Lung (tissue), 12 donors: ENCODE results near the gene PGLYRP4. TPM values are rescaled to one million over a fixed set of nuclear protein-coding genes. Genes with fewer than 3 reads are reported as not detected.

Source experiments
- ATAC-seq: fragments of 200-7000 bp; cut with Tn5 transposase; one replicate; pipeline ENCODE4 v1.9.1; 2020; ENCODE audit warnings: moderate number of reproducible peaks; ENCODE audit not compliant: insufficient read depth, low FRiP score
- DNase-seq, 3 donors: peaks; one replicate each; pipeline ENCODE4 v3.0.0-alpha.2; 2013 to 2017
- H3K27ac ChIP-seq, 2 donors: one replicate each; pipeline ENCODE4 v1.5.1; 2013; ENCODE audit warnings: mild to moderate bottlenecking in 2 of 2, moderate library complexity in 2 of 2, control low read depth in 1 of 2, inconsistent platforms in 1 of 2, low read depth in 1 of 2, low read length in 1 of 2
- H3K27me3 ChIP-seq, 3 donors: one replicate each; pipeline ENCODE4 v1.5.1; 2013; ENCODE audit warnings: low read length in 2 of 3; ENCODE audit not compliant: control insufficient read depth in 3 of 3, insufficient read depth in 3 of 3
- H3K36me3 ChIP-seq, 4 donors: one replicate each; pipeline ENCODE4 v1.5.1; 2013; ENCODE audit warnings: low read length in 4 of 4, mild to moderate bottlenecking in 1 of 4, moderate library complexity in 1 of 4; ENCODE audit not compliant: control insufficient read depth in 4 of 4, insufficient read depth in 4 of 4
- H3K4me1 ChIP-seq, 5 donors: one replicate each; pipeline ENCODE4 v1.5.1; 2013; ENCODE audit warnings: low read length in 5 of 5, mild to moderate bottlenecking in 2 of 5, moderate library complexity in 1 of 5; ENCODE audit not compliant: control insufficient read depth in 5 of 5, insufficient read depth in 5 of 5
- H3K4me3 ChIP-seq: one replicate; pipeline ENCODE4 v1.5.1; 2013; ENCODE audit warnings: mild to moderate bottlenecking, control low read depth, moderate library complexity
- H3K9ac ChIP-seq, 2 donors: one replicate each; pipeline ENCODE4 v1.5.1; 2013; ENCODE audit warnings: low read length in 2 of 2, control low read depth in 1 of 2; ENCODE audit not compliant: insufficient read depth in 1 of 2
- H3K9me3 ChIP-seq, 4 donors: one replicate each; pipeline ENCODE4 v1.5.1; 2013; ENCODE audit warnings: low read length in 3 of 4, mild to moderate bottlenecking in 1 of 4, moderate library complexity in 1 of 4; ENCODE audit not compliant: control insufficient read depth in 4 of 4, insufficient read depth in 3 of 4
- WGBS, 2 donors: extraction: QIAGEN DNeasy Blood & Tissue Kit; methylation state at CpG; one replicate each; pipeline ENCODE4 v1.1.7; 2013; 5-methylcytosine and 5-hydroxymethylcytosine counted together
- polyA plus RNA-seq, 2 donors: library from polyadenylated mRNA; stranded (reverse); fragments of 200-250 nt; gene quantifications; one replicate each; pipeline ENCODE4 v1.2.1, GENCODE V29; 2013
- total RNA-seq, 2 donors: library from RNA; depleted of rRNA in 1 of 2; stranded (reverse); fragments of >200 nt in 1 of 2; gene quantifications; one replicate each; pipeline ENCODE4 v1.2.1, GENCODE V29; 2014 to 2021
- TF ChIP-seq, protein P1 (sequence below): IDR thresholded peaks from 2 replicates; pipeline ENCODE4 v1.5.1; 2012; ENCODE audit warnings: mild to moderate bottlenecking; ENCODE audit errors: control extremely low read depth, extremely low read depth
- donor health status: control.
- donor health status: control.
- donor health status: Bipolar disorder and iron deficiency.
- donor health status: healthy.
- donor health status: DM: yes; HTN: yes; CAD: no.

Gene PGLYRP4
- total and polyA plus RNA-seq, 4 donors, result 0.18 to 3.1 (median 1.0) TPM

DNA sequence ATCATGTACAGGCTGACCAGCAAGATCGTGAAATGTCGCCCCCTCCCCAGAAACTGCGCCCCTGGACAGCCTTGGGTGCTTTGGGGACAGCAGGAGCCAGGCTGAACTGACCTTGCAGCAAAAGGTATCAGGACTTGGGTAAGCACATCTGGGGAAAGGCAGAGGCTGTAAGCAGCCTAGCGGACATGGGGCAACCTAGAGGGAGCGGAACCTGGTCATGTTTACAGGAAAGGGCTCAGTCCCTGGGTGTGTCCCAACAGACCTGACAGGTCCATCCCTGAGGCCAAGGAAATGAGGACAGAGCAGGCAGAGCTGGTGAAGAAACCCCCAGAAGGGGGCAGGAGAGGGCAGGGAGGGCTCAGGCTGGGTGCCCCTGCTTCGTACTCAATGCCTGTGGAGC lies 45.3 kb upstream of the PGLYRP4 start:
- Histone ChIP-seq H3K4me1 (no peaks in the 10 kb centered on the region), H3K36me3 (no peaks in the 10 kb centered on the region), H3K4me3 (no peak overlapping the region), H3K9ac (no peak overlapping the region), H3K27ac (no peak overlapping the region), H3K9me3 (no peaks in the 10 kb centered on the region), H3K27me3 (peaks cover 0 to 7% (median 3%) of the 10 kb centered on the region in 3 donors)
- ATAC-seq, result no peak
- TF ChIP-seq, protein P1, sequence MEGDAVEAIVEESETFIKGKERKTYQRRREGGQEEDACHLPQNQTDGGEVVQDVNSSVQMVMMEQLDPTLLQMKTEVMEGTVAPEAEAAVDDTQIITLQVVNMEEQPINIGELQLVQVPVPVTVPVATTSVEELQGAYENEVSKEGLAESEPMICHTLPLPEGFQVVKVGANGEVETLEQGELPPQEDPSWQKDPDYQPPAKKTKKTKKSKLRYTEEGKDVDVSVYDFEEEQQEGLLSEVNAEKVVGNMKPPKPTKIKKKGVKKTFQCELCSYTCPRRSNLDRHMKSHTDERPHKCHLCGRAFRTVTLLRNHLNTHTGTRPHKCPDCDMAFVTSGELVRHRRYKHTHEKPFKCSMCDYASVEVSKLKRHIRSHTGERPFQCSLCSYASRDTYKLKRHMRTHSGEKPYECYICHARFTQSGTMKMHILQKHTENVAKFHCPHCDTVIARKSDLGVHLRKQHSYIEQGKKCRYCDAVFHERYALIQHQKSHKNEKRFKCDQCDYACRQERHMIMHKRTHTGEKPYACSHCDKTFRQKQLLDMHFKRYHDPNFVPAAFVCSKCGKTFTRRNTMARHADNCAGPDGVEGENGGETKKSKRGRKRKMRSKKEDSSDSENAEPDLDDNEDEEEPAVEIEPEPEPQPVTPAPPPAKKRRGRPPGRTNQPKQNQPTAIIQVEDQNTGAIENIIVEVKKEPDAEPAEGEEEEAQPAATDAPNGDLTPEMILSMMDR, result no peak
- DNase-seq, result no peak
- WGBS, 2 donors, result 47 to 74% methylated on average over 6 of the region's 6 CpGs

DNA sequence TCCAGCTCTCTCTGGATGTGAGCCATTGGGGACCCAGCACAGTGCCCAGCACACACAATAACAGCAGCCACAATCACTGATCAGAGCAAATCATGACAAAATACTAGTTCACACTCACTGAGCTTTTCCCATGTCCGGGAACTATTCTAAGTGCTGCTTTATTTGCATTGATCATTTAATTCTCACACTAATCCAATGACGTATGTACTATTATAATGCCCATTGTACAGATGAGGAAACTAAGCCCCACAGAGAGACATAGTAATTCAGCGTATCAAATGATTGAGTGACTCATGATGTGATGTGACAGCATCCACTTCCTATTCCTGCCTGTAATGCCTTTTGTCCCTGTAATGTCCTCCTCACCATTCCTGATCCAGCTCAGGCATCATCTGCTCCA lies 44.2 kb upstream of the PGLYRP4 start:
- peaks cover 0 to 9% (median 3%) of the 10 kb centered on the region in 3 donors for H3K27me3 ChIP-seq
- no peaks in the 10 kb centered on the region for H3K9me3 ChIP-seq
- no peak overlapping the region for H3K9ac ChIP-seq
- DNase-seq (no peak), ATAC-seq (no peak)
- TF ChIP-seq, protein P1, result no peak
- no peak overlapping the region for H3K27ac ChIP-seq
- H3K36me3 ChIP-seq, result no peaks in the 10 kb centered on the region
- H3K4me1 ChIP-seq, result no peaks in the 10 kb centered on the region
- no peak overlapping the region for H3K4me3 ChIP-seq
- WGBS, 2 donors, result 69 to 74% methylated on average over 3 of the region's 3 CpGs

DNA sequence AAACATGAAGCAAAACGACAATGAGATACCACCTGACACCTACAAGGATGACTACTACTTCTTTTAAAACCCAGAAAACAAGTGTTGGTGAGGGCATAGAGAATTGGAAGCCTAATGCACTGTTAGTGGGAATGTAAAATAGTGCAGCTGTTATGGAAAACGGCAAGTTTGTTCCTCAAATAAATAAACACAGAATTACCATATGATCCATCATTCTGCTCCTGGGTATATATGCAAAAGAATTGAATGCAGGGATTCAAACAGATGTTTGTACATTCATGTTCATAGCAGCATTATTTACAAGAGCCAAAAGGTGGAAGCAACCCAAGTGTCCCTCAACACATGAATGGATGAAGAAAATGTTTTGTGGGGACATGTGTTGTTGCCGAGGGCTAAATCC lies 43.6 kb upstream of the PGLYRP4 start:
- ATAC-seq, result no peak
- no peak for DNase-seq
- Histone ChIP-seq H3K27ac (no peak overlapping the region), H3K9me3 (no peaks in the 10 kb centered on the region), H3K4me1 (no peaks in the 10 kb centered on the region), H3K9ac (no peak overlapping the region), H3K4me3 (no peak overlapping the region), H3K27me3 (peaks cover 0 to 9% (median 3%) of the 10 kb centered on the region in 3 donors), H3K36me3 (no peaks in the 10 kb centered on the region)
- TF ChIP-seq, protein P1, result no peak
- WGBS, 2 donors, result 63 to 66% methylated on average over 3 of the region's 3 CpGs
